H9 (cell line): ENCODE data around the gene MYH15. TPM values are rescaled to one million over a fixed set of nuclear protein-coding genes. Genes with fewer than 3 reads are reported as not detected.

Experiments
- DNase-seq: peaks from one replicate; pipeline ENCODE4 v3.0.0-alpha.2; 2017
- H2AFZ ChIP-seq: one replicate; pipeline ENCODE4 v1.6.1; 2013; ENCODE audit warnings: mild to moderate bottlenecking, low read length, control low read depth, moderate library complexity
- H2AK5ac ChIP-seq: 2 replicates; pipeline ENCODE4 v1.6.1; 2013; ENCODE audit warnings: low read length, control low read depth, mixed read lengths; ENCODE audit not compliant: insufficient read length
- H2BK120ac ChIP-seq: one replicate; pipeline ENCODE4 v1.6.1; 2013; ENCODE audit warnings: low read depth, mild to moderate bottlenecking, low read length, control low read depth, inconsistent platforms; ENCODE audit not compliant: poor library complexity, severe bottlenecking
- H2BK12ac ChIP-seq: 2 replicates; pipeline ENCODE4 v1.6.1; 2013; ENCODE audit warnings: low read length, control low read depth, mixed read lengths, low read depth; ENCODE audit not compliant: insufficient read length
- H2BK15ac ChIP-seq: 2 replicates; pipeline ENCODE4 v1.6.1; 2013; ENCODE audit warnings: low read depth, low read length, control low read depth
- H2BK20ac ChIP-seq: one replicate; pipeline ENCODE4 v1.6.1; 2013; ENCODE audit warnings: low read depth, mild to moderate bottlenecking, low read length, control low read depth, inconsistent platforms; ENCODE audit not compliant: poor library complexity, severe bottlenecking
- H2BK5ac ChIP-seq: 2 replicates; pipeline ENCODE4 v1.6.1; 2013; ENCODE audit warnings: low read length, control low read depth, mixed read lengths; ENCODE audit not compliant: insufficient read length
- H3K14ac ChIP-seq: 2 replicates; pipeline ENCODE4 v1.6.1; 2013; ENCODE audit warnings: low read length, control low read depth; ENCODE audit not compliant: insufficient read depth
- H3K18ac ChIP-seq: 2 replicates; pipeline ENCODE4 v1.6.1; 2013; ENCODE audit warnings: low read depth, mild to moderate bottlenecking, mixed read lengths, low read length, control low read depth; ENCODE audit not compliant: insufficient read length
- H3K23ac ChIP-seq: 2 replicates; pipeline ENCODE4 v1.6.1; 2013; ENCODE audit warnings: low read length, control low read depth, mixed read lengths, low read depth; ENCODE audit not compliant: insufficient read length
- H3K23me2 ChIP-seq: 2 replicates; pipeline ENCODE4 v1.6.1; 2013; ENCODE audit warnings: low read depth, mild to moderate bottlenecking, mixed read lengths, low read length, control low read depth; ENCODE audit not compliant: insufficient read length, poor library complexity, severe bottlenecking
- H3K27ac ChIP-seq: 2 replicates; pipeline ENCODE4 v1.5.1; 2013; ENCODE audit warnings: low read length, control low read depth, mixed read lengths, low read depth; ENCODE audit not compliant: insufficient read length
- H3K27me3 ChIP-seq: 2 replicates; pipeline ENCODE4 v1.6.1; 2013; ENCODE audit warnings: low read length, control low read depth, inconsistent platforms; ENCODE audit not compliant: insufficient read depth
- H3K4ac ChIP-seq: 2 replicates; pipeline ENCODE4 v1.6.1; 2013; ENCODE audit warnings: low read depth, mild to moderate bottlenecking, control low read depth, inconsistent platforms, low read length, moderate library complexity
- H3K4me1 ChIP-seq: 2 replicates; pipeline ENCODE4 v1.6.1; 2013; ENCODE audit warnings: low read length, control low read depth, inconsistent platforms; ENCODE audit not compliant: insufficient read depth
- H3K4me2 ChIP-seq: 2 replicates; pipeline ENCODE4 v1.6.1; 2013; ENCODE audit warnings: low read length, control low read depth, mixed read lengths; ENCODE audit not compliant: insufficient read length, insufficient read depth
- H3K56ac ChIP-seq: 2 replicates; pipeline ENCODE4 v1.6.1; 2013; ENCODE audit warnings: low read depth, mild to moderate bottlenecking, mixed read lengths, low read length, control low read depth; ENCODE audit not compliant: insufficient read length
- H3K79me1 ChIP-seq: 2 replicates; pipeline ENCODE4 v1.6.1; 2013; ENCODE audit warnings: low read depth, mild to moderate bottlenecking, moderate library complexity, low read length, control low read depth, inconsistent platforms; ENCODE audit not compliant: insufficient read depth, poor library complexity, severe bottlenecking
- H3K79me2 ChIP-seq: 2 replicates; pipeline ENCODE4 v1.6.1; 2013; ENCODE audit warnings: low read length, control low read depth, inconsistent platforms; ENCODE audit not compliant: insufficient read depth
- H3K9ac ChIP-seq: 2 replicates; pipeline ENCODE4 v1.6.1; 2013; ENCODE audit warnings: low read length, control low read depth, mixed read lengths; ENCODE audit not compliant: insufficient read length; ENCODE audit errors: extremely low read depth
- H3K9me3 ChIP-seq: one replicate; pipeline ENCODE4 v1.6.1; 2013; ENCODE audit warnings: low read depth, low read length, inconsistent platforms; ENCODE audit not compliant: control insufficient read depth
- H3T11ph ChIP-seq: one replicate; pipeline ENCODE4 v1.6.1; 2013; ENCODE audit warnings: mild to moderate bottlenecking, low read length, control low read depth, inconsistent platforms
- H4K20me1 ChIP-seq: one replicate; pipeline ENCODE4 v1.6.1; 2013; ENCODE audit not compliant: control insufficient read depth, insufficient read length, insufficient read depth
- H4K5ac ChIP-seq: 2 replicates; pipeline ENCODE4 v1.6.1; 2013; ENCODE audit warnings: low read depth, mild to moderate bottlenecking, mixed read lengths, low read length, control low read depth; ENCODE audit not compliant: insufficient read length
- H4K8ac ChIP-seq: replicated peaks from 2 replicates; pipeline ENCODE4 v1.6.1; 2013; ENCODE audit warnings: low read length, control low read depth, mixed read lengths, low read depth; ENCODE audit not compliant: insufficient read length
- H4K91ac ChIP-seq: 2 replicates; pipeline ENCODE4 v1.6.1; 2013; ENCODE audit warnings: low read depth, mild to moderate bottlenecking, moderate library complexity, mixed read lengths, low read length, control low read depth; ENCODE audit not compliant: insufficient read length
- H3K27ac Mint-ChIP-seq, 3 experiments: 2 replicates in 2 of 3; 3 replicates in 1 of 3; pipeline ENCODE4 v1.8.0; 2020 to 2021; ENCODE audit warnings: mixed read lengths in 3 of 3, mild to moderate bottlenecking in 1 of 3, moderate library complexity in 1 of 3
- H3K27me3 Mint-ChIP-seq: 2 replicates; pipeline ENCODE4 v1.8.0; 2021; ENCODE audit warnings: low read depth, mild to moderate bottlenecking, moderate library complexity, mixed read lengths
- H3K36me3 Mint-ChIP-seq, 3 experiments: 2 replicates in 2 of 3; 3 replicates in 1 of 3; pipeline ENCODE4 v1.8.0; 2020 to 2021; ENCODE audit warnings: low read depth in 3 of 3, mixed read lengths in 3 of 3; ENCODE audit not compliant: insufficient read depth in 1 of 3
- H3K4me1 Mint-ChIP-seq, 2 experiments: 2 replicates each; pipeline ENCODE4 v1.8.0; 2020; ENCODE audit warnings: mixed read lengths in 2 of 2
- H3K4me3 Mint-ChIP-seq, 2 experiments: 2 replicates in 1 of 2; 3 replicates in 1 of 2; pipeline ENCODE4 v1.8.0; 2020 to 2021; ENCODE audit warnings: mild to moderate bottlenecking in 2 of 2, mixed read lengths in 2 of 2, moderate library complexity in 1 of 2
- H3K9me3 Mint-ChIP-seq, 2 experiments: 2 replicates in 1 of 2; 3 replicates in 1 of 2; pipeline ENCODE4 v1.8.0; 2020; ENCODE audit warnings: mild to moderate bottlenecking in 2 of 2, mixed read lengths in 2 of 2, moderate library complexity in 1 of 2
- CTCF ChIP-seq: fragments of 200-600 bp; sonication (generic); conservative IDR thresholded peaks from 3 replicates; pipeline ENCODE4 v1.8.0; 2021; ENCODE audit warnings: antibody characterized with exemption, mild to moderate bottlenecking
- WGBS: extraction: QIAGEN DNeasy Blood & Tissue Kit; methylation state at CpG from one replicate; pipeline ENCODE4 v1.1.7; 2013; ENCODE audit warnings: missing lambda C conversion rate, low lambda C conversion rate, mixed read lengths; ENCODE audit not compliant: insufficient read length; ENCODE audit errors: extremely low coverage; 5-methylcytosine and 5-hydroxymethylcytosine counted together
- total RNA-seq: library from RNA; stranded (reverse); gene quantifications from 2 replicates; pipeline ENCODE4 v1.2.1, GENCODE V29; 2021

MYH15 gene
- total RNA-seq, 1 experiment from 2014 or later: 0.13 TPM

DNA sequence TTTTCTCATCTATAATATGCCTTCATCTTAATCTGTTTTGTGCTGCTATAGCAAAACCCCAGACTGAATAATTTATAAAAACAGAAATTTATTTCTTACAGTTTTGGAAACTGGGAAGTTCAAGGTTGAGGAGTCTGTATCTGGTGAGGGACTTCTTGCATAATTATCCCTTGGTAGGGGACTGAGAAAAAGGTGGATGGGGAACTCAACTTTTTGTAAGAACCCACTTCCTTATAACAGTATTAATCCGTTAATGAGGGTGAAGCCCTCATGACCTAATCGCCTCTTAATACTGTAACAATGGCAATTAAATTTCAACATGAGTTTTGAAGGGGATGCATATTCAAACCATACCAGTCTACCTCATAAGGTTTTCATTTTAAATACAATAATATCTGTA, 17.4 kb upstream of the MYH15 start:
- Histone ChIP-seq H3K18ac (no peak overlapping the region), H2BK120ac (no peak overlapping the region), H4K91ac (no peak overlapping the region), H3T11ph (no peak overlapping the region), H3K27me3 (no peaks in the 10 kb centered on the region), H3K4ac (no peak overlapping the region), H3K9me3 (no peaks in the 10 kb centered on the region), H3K79me2 (no peaks in the 10 kb centered on the region), H2BK15ac (no peak overlapping the region), H2AK5ac (no peak overlapping the region), H3K23me2 (no peaks in the 10 kb centered on the region), H2BK12ac (no peak overlapping the region), H4K5ac (no peak overlapping the region), H3K79me1 (no peaks in the 10 kb centered on the region), H3K14ac (no peak overlapping the region), H3K56ac (no peak overlapping the region), H3K23ac (no peak overlapping the region), H3K4me2 (no peak overlapping the region), H4K8ac (no peak overlapping the region), H3K9ac (no peak overlapping the region), H3K27ac (no peak overlapping the region), H4K20me1 (no peaks in the 10 kb centered on the region), H2AFZ (no peak overlapping the region), H2BK20ac (no peak overlapping the region), H2BK5ac (no peak overlapping the region), H3K4me1 (no peaks in the 10 kb centered on the region)
- Mint-ChIP-seq H3K4me1 (peaks cover 3 to 12% of the 10 kb centered on the region in 2 experiments; a peak in 3 of 4 replicates), H3K27me3 (no peaks in the 10 kb centered on the region), H3K36me3 (no peaks in the 10 kb centered on the region), H3K9me3 (no peaks in the 10 kb centered on the region), H3K27ac (no peak overlapping the region), H3K4me3 (no peak overlapping the region)
- TF ChIP-seq CTCF: no peak
- no peak for DNase-seq
- no CpG with 5 or more reads among the region's 2 CpGs for WGBS
